GM12891 (cell line): ENCODE data around the gene EEF1G.

ENCODE experiments used
- POLR2A ChIP-seq: IDR thresholded peaks from 2 replicates; pipeline ENCODE4 v1.6.1; 2011; ENCODE audit warnings: low read depth, low read length, control low read depth
- POLR2AphosphoS5 ChIP-seq: IDR thresholded peaks from 2 replicates; pipeline ENCODE4 v1.6.1; 2011; ENCODE audit warnings: low read depth, low read length, control low read depth
- POU2F2 ChIP-seq: IDR thresholded peaks from 2 replicates; pipeline ENCODE4 v1.6.1; 2011; ENCODE audit warnings: low read depth, mild to moderate bottlenecking, control low read depth, low read length, moderate library complexity
- TAF1 ChIP-seq: IDR thresholded peaks from 2 replicates; pipeline ENCODE4 v1.6.1; 2011; ENCODE audit warnings: low read depth, low read length, control low read depth

DNA sequence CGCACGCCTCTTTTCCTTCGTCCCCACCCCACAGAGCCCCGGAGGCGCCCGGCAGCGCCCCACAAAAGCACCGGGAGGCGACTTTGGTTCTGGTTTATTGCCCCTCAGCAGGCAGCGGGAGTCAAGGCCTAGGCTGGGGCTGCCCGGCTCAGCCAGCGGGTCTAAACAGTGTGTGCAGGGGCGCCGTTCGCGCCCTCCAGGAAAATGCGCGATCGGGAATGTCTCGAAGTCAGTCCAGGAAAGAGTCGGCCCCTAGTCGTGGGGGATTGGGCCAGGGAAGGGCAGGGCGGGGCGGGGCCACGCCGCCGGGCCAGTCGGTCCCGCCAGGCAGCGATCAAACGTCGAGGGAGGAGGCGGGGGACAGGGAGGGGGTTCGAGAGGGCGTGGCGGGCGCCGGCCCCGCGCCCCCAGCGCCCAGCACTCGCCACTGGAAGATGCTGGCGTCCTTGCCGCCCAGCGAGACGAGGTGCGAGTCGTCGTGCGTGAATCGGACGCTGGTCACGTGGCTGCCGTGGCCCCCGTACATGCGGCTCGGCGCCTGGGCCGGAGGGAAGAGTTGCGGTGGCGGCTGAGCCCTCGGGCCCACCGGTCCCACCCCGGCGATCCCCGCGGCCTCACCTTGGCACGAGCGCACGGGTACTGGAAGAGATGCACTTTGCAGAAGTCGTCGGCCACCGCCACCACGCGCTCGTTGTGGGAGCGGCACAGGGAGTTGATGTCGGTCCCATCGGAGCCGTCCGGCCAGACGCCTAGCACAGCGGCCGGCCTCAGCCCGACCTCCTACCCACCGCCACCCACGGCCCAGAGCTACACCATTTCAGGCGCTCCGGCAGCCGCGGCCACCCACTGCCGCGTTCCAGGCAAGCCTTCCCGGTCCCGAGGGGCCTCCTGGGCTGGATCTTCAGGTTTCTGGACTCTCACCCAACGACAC is 28.7 kb upstream of the EEF1G start:
- TF ChIP-seq POLR2AphosphoS5 (no peak), POLR2A (no peak), TAF1 (no peak), POU2F2 (no peak)
